ENCODE results near the gene VIPR2. TPM values are rescaled to one million over a fixed set of nuclear protein-coding genes. Genes with fewer than 3 reads are reported as not detected.
"Not testable (repeated sequence)": the region's sequence is repeated elsewhere in the genome, so short reads cannot be mapped to it uniquely, and the experiment has no call there.

The VIPR2 gene
- total and polyA plus RNA-seq, 10 donors = 0.41 to 1.4 (median 0.64) TPM

DNA sequence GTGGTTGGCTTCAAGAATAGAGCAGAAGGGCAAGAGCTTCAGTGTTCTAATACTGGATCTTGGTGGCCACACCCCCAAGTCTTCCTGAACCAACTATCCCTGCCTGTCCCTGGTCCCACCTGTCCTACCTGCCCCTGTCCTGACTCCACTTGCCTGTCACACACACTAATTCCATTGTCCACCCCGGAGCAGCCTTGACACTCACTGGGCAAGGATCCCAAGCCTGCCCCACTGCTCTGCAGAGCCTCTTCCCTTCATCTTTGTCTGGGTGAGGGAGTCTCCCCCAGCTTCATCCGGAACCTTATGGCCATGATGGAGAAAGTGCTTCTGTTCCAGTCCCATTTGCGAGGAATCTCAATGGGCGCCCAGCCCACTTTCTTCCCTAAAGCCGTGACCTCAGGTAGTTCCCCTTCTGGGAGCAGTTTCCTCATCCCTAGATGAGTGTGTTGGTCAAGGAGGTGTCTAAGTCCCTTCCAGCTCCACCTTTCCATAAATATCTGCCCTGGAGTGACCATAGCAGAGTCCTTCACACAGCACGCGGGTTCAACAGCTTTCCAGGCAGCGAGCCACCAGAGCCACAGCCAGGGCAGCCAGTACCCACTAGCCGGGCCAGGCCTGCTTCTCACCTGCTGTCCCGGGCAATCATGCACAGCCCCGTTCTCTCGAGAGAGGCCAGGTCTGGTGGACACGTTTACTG lies 61.5 kb downstream of the VIPR2 start:
- DNase-seq = peak; percentile 66
- WGBS, 5 donors = 87 to 94% (median 92%) methylated on average over 10 to 13 of the region's 13 CpGs
- TF ChIP-seq POLR2A (IDR thresholded peaks at IDR 0.05) = no peak
- no peak for TF ChIP-seq CTCF (IDR thresholded peaks at IDR 0.05 in 8 of 11, conservative IDR thresholded peaks at IDR 0.05 in 3 of 11)
- no peak for TF ChIP-seq POLR2AphosphoS5 (IDR thresholded peaks at IDR 0.05)

DNA sequence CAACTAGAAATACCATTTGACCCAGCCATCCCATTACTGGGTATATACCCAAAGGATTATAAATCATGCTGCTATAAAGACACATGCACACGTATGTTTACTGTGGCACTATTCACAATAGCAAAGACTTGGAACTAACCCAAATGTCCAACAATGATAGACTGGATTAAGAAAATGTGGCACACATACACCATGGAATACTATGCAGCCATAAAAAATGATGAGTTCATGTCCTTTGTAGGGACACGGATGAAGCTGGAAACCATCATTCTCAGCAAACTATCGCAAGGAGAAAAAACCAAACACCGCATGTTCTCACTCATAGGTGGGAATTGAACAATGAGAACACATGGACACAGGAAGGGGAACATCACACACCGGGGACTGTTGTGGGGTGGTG lies 62.6 kb downstream of the VIPR2 start:
- H3K27me3 ChIP-seq (replicated peaks in 1 of 7); H3K27ac ChIP-seq; H3K36me3 ChIP-seq; intact Hi-C loops (cut with DNase I; ENCODE audit: low total_unique reads); H3K4me1 ChIP-seq; H3K9me3 ChIP-seq; H3K4me3 ChIP-seq; DNase-seq: not testable (repeated sequence)
- WGBS, 5 donors = 71 to 95% (median 80%) methylated on average over 2 to 4 of the region's 5 CpGs

More for the DNA sequence above, 61.5 kb downstream of the VIPR2 start:
- Histone ChIP-seq H3K27ac (no peak overlapping the region), H3K27me3 (replicated peaks in 1 of 7) (no peaks in the 10 kb centered on the region), H3K36me3 (no peaks in the 10 kb centered on the region), H3K9me3 (no peaks in the 10 kb centered on the region), H3K4me3 (no peak overlapping the region), H3K4me1 (no peaks in the 10 kb centered on the region)
- intact Hi-C loops (cut with DNase I; ENCODE audit: low total_unique reads) = no loop called here

DNA sequence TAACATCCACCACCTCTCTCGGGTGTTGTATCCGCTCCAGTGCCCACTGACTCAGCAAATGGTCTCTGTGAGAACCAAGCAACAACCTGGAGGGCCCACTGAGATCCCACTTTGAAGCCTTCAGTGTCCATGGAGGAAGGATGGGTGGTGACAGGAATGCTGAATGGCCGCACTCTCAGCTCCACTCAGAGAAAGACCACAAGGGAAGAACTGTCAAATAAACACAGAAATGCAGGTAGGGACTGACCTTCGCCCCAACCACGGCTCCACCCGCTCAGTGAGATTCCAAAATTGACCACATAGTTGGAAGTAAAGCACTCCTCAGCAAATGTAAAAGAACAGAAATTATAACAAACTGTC lies 65.8 kb downstream of the VIPR2 start:
- WGBS, 5 donors = 78 to 95% (median 91%) methylated on average over 6 of the region's 6 CpGs
- TF ChIP-seq CTCF (IDR thresholded peaks at IDR 0.05 in 8 of 11, conservative IDR thresholded peaks at IDR 0.05 in 3 of 11) (no peak), POLR2AphosphoS5 (IDR thresholded peaks at IDR 0.05) (no peak), POLR2A (IDR thresholded peaks at IDR 0.05) (no peak)
- no peak overlapping the region for H3K4me3 ChIP-seq
- no peaks in the 10 kb centered on the region for H3K9me3 ChIP-seq
- no peaks in the 10 kb centered on the region for H3K27me3 ChIP-seq (replicated peaks in 1 of 7)
- H3K27ac ChIP-seq = no peak overlapping the region
- H3K36me3 ChIP-seq = no peaks in the 10 kb centered on the region
- DNase-seq = peak; percentile 3
- no peaks in the 10 kb centered on the region for H3K4me1 ChIP-seq
- intact Hi-C loops (cut with DNase I; ENCODE audit: low total_unique reads) = no loop called here

DNA sequence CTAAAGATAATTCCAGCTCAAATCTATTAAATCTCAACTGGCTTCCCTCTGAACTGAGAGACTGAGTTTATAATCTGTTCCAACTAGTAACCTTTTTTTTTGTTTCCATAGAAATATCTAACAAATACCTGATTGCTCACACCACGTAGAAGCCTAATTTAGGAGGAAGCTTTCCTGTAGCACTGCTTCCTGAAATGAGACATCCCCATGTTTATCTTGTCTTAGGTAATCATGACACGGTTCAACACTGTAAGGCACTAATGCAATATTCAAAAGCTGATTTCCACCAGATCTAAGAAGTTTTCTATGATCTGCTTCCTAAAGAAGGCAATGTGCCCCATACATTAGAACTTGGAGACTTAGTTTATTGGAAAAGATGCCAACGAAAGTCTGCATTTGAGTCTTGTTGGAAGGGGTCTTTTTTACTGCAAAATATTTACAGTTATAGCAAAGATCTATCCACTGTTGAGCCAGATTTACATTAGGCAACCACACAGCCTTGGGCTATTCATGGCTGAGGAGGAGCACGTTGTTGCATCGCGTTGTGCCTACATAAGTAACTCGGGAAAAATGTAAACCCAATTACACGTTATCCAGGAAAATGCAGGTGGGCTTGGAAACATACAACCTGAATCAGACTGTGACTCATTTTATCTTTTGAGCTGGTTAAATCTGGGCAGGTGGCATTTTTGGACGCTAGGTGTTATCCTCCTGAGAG lies 66.3 kb downstream of the VIPR2 start:
- Histone ChIP-seq H3K9me3 (no peaks in the 10 kb centered on the region), H3K27ac (no peak overlapping the region), H3K27me3 (replicated peaks in 1 of 7) (no peaks in the 10 kb centered on the region), H3K4me3 (no peak overlapping the region), H3K4me1 (no peaks in the 10 kb centered on the region), H3K36me3 (no peaks in the 10 kb centered on the region)
- DNase-seq = no peak
- TF ChIP-seq POLR2A (IDR thresholded peaks at IDR 0.05) (no peak), CTCF (IDR thresholded peaks at IDR 0.05 in 8 of 11, conservative IDR thresholded peaks at IDR 0.05 in 3 of 11) (no peak), POLR2AphosphoS5 (IDR thresholded peaks at IDR 0.05) (no peak)
- intact Hi-C loops (cut with DNase I; ENCODE audit: low total_unique reads) = no loop called here
- 78 to 86% (median 85%) methylated on average over 9 of the region's 9 CpGs for WGBS, 5 donors
